NOMO-1 (cell line): ENCODE results near the gene SRP72.
A peak's percentile ranks its signal among the peaks of the same experiment; 100 is the strongest.

Experiments
- DNase-seq, 2 experiments: peaks; one replicate each; lab custom pipeline; 2025; ENCODE audit not compliant: unreplicated experiment in 2 of 2; lab: John Stamatoyannopoulos, UW

The SRP72 gene

DNA sequence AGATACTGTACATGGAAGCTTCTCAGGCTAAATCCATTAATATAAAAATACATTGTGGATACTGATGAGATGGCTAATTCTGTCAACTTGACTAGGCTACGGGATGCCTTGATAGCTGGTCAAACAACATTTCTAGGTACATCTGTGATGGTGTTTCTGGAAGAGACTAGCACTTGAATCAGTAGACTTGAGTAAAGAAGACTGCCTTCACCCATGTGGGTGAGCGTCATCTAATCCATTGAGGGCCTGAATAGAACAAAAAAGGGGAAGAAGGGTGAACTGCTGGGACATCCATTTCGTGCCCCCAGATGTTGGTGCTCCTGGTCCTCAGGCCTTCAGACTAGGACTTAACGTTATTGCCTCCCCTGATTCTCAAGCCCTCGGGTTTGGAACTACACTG lies 3.7 kb upstream of the SRP72 start:
- DNase-seq = no peak

- no peak for DNase-seq
These were observed 2.8 kb upstream of the SRP72 start for GRCh38 chr4:56464581-56464980.

- no peak for DNase-seq
These were observed 1.7 kb upstream of the SRP72 start for GRCh38 chr4:56465599-56466295.

DNA sequence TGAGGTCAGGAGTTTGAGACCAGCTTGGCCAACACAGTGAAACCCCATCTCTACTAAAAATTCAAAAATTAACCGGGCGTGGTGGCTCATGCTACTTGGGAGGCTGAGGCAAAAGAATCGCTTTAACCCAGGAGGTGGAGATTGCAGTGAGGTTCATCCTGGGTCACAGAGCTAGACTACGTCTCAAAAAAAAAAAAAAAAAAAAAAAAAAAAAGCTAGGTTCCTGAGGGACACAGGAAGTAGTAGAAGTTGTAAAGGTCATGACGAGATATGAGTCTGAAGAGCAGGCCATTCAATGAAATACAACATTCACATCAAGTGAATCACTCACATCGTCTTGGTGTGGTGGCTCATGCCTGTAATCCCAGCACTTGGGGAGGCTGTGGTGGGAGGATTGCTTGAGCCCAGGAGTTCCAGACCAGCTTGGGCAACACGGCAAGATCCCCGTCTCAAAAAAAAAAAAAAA lies 1.1 kb upstream of the SRP72 start:
- DNase-seq = peak in 1 of 2 experiments; percentile 46

DNA sequence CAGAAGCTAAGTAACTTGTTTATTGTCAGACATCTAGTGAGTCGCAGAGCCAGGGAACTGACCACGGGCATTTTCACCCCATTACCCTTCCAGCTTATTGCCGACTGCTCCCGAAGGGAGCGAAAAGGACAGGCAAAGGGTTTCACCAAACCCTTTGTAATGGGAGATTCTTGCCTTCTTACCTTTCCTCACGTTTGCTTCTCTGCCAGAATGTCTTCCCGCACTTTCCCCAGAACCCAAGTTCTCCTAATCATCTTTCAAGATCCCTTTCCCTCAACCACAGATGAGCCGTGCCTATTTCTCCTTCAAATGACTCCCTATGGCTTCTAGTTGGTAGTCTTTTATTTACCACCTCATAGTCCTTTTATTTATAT lies 520 bp upstream of the SRP72 start:
- no peak for DNase-seq

DNA sequence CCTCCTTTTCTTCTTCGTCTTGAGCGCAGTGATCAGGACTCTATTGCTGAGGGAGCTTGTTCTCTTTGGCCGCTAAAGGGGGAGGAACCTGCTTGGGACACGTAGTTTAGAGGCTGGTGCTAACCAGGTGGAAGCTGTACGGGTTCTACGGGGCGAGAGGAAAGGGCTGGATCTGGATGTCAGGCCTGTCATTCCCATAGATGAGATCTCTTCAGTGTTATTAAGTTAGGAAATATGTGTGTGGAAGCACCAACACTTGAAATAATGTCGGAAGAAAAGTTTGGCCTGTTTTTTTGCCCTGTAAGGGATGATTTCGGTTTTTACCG lies 643 bp downstream of the SRP72 start:
- peak in 1 of 2 experiments; percentile 57 for DNase-seq

DNA sequence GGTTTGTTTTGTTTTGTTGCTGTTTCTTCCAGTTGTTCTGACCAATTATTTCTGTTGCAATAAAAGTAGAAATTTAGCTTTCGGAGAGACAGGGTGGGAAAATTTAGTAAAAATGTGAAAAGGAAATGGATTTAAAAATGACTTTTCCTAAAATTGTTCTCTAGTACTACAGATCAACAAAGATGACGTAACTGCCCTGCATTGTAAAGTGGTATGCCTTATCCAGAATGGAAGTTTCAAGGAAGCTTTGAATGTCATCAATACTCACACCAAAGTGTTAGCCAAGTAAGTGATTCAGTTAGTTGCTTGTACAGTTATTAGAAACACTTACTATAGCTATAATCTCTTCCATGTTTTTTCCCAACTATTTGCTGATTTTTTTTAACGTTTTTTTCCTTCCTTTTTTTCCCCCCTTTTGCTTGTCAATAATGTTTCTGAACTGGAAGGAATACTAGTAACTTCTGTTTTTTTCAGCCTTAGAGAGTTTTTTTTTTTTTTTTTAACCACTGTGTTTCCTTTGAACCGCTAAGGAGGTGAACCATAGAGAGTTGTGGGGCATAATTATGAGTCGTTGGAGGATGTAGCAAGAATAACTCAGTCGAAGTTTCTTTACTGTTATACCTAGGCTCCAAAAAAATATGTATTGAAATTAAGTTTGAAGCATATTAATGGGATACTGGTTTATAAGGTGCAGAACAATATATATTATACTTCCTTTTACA lies 2.2 kb downstream of the SRP72 start:
- peak; percentile 31 to 57 for DNase-seq

- no peak for DNase-seq
These were observed 8.5 kb downstream of the SRP72 start for GRCh38 chr4:56475917-56476316.

- DNase-seq = no peak
These were observed 9.8 kb downstream of the SRP72 start for GRCh38 chr4:56477192-56477702.

DNA sequence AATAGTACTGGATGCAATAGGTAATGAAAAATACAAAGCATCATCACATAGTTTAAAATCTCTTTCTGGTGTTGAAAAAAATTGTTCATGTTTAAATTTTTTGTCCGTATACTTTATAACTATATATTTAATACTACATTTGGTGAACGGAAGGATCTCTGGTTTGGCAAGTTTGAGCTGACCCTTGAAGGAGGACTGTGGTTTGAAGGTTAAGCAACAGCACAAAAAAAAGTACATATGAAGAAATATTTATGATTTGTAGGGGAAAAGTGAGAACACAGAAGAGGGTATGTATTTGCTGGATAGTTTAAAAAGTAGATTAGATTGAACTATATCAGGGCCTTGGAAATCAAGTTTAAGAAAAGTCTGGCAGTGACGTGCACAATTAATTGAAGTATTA lies 13.3 kb downstream of the SRP72 start:
- peak; percentile 32 to 38 for DNase-seq

DNA sequence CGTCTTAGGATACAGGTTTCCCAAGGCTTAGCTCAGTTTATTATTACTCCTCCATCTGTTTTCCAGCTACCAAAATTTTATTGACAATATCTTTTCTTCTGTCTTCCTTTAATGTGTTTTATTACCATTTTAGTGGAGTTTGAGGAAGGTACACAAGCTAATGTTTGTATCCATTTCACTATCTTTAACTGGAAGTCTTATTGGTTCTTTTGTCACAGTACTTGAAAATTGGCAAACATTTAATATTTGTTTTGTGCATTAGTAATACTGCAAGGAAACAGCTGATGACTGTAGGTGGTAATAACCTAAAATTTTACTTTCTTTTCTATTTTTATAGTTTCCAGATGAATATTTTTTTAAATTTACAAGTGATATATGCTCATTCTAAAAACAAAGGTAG lies 28.8 kb downstream of the SRP72 start:
- no peak for DNase-seq

DNA sequence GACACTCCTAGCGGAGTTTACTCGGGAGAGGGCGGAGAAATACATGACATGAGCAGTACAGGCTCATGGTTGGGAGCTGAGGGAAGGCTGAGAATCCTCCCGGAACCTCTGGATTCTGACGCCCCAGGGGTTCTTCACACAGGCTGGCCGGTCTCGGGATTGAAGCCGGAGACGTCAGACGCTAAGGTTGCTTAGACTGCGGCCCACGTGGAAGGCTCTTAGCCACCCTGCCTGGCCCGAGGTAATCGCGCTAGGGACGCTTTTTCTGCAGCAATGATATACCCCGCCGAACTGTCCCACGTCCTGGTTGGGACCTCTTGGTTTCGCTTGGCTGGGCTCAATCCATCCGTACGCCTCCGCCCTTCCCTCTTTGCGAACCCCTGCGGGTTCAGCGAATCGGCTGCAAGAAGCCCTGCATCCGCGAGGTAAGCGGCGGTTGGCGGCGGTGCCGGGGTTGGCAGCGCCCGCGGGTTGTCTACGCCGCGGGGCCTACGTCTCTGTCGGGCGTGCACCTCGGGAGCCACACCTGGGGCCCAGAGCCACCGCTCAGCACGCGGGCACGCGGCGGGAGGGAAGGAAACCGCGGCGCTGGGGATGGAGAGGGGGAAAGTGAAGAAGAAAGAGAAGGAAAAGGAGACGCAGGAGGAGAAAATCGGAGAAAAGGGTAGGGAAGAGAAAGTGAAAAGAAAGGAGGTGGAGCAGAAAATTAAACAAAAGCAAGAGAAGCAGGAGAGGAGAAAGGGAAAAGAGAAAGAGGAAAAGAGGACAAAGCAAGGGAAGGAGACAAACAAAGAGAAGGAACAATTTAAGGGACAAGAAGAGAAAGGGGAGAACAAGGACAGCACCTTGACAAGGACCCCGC lies 38.1 kb downstream of the SRP72 start, which contains the start of gene ARL9:
ARL9 (plus strand) TSS at position 523 of the 862 bp plus-strand sequence; CDS start at position 595, 72 bp downstream.
- no peak for DNase-seq

DNA sequence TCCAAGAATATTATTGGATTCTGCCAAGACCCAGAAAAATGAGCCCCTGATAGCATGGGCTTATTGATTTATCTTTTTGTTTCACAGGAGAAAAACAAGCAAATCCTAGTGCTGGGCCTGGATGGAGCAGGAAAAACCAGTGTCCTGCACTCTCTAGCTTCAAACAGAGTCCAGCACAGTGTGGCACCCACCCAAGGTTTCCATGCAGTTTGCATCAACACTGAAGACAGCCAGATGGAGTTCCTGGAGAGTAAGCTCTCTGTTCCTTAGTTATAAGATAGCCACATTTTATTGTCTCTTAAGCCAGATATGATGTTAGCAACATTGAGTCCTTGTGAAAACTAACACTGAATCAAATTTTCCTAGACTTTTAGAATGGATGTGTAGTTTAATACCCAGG lies 43.7 kb downstream of the SRP72 start:
- DNase-seq = no peak

DNA sequence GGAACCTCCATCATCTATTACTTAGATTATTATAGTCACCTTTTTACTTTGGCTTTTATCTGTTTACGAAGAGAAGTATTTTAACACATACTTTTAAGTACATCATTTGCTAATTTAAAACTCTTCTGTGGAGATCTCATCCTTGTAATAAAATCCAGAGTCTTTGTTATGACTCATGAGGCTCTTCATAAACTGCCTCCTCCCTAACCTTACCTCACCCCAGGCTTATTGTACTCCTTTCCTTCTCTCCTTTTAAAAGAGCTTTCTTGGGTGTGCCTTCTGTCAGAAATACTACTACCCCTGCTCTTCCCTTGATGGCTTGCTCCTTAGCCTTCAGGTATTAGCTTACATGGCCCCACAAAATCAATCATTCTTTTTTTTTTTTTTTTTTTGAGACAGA lies 44.7 kb downstream of the SRP72 start:
- no peak for DNase-seq

- no peak for DNase-seq
These were observed 46.1 kb downstream of the SRP72 start for GRCh38 chr4:56513517-56513916.

- peak; percentile 69 to 75 for DNase-seq
These were observed 63.1 kb downstream of the SRP72 start for GRCh38 chr4:56530269-56531148.

GRCh38 chr4:56531149-56531770 lies 63.8 kb downstream of the SRP72 start:
- no peak for DNase-seq

DNA sequence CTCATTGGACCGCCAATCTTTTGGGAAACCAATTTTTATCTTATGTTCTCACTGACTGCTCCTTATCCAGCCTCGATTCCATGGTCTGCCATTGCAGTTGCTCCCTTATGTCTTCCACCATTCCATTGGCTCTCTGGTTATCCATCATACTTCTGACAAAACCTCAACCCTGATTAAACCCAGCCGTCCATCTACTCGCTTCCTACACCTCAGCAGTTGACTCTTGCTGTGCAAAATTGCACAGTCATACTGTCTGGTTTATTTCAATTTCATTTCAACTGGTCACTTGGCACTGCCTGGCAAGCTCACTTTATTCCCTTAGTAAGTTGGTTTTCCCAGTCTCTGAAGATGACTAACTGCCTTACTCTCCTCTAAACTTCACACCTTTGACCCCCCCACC lies 64.4 kb downstream of the SRP72 start:
- no peak for DNase-seq

- DNase-seq = no peak
These were observed 64.8 kb downstream of the SRP72 start for GRCh38 chr4:56532239-56532638.

GRCh38 chr4:56535915-56536314 lies 68.5 kb downstream of the SRP72 start:
- DNase-seq = no peak
